ENCODE results near the gene TDRD7.

- TF ChIP-seq EZH2 (IDR thresholded peaks at IDR 0.05; ENCODE audit: low read length) = no peak
- TF ChIP-seq CTCF (optimal IDR thresholded peaks at IDR 0.05 in 1 of 3, IDR thresholded peaks at IDR 0.05 in 1 of 3, conservative IDR thresholded peaks at IDR 0.05 in 1 of 3; ENCODE audit: extremely low read depth in 1 of 3, insufficient read depth in 2 of 3, low read length in 3 of 3) = no peak
These were observed 104.2 kb downstream of the TDRD7 start for GRCh38 chr9:97516111-97516510.

Measured in keratinocyte (primary cell).